ENCODE results near the gene HLA-DQB2.
"Not testable (repeated sequence)": the region's sequence is repeated elsewhere in the genome, so short reads cannot be mapped to it uniquely, and the experiment has no call there.

HLA-DQB2 gene

GRCh38 chr6:32763421-32763820 lies at the start of gene HLA-DQB2:
Gene HLA-DQB2 (minus strand): TSS chr6:32763532. CDS start chr6:32763470, 62 bp downstream.
- DNase-seq (ENCODE audit: low spot score), result no peak

- no peak for DNase-seq (ENCODE audit: low spot score)
These were observed 45.8 kb upstream of the HLA-DQB2 start for GRCh38 chr6:32809171-32809570.

GRCh38 chr6:32807020-32807580 lies 43.8 kb upstream of the HLA-DQB2 start:
- DNase-seq (ENCODE audit: low spot score), result no peak

- DNase-seq (ENCODE audit: low spot score), result not testable (repeated sequence)
These were observed 42.1 kb upstream of the HLA-DQB2 start for GRCh38 chr6:32805404-32805803.

- DNase-seq (ENCODE audit: low spot score), result no peak
These were observed 40.1 kb upstream of the HLA-DQB2 start for GRCh38 chr6:32803416-32803815.

GRCh38 chr6:32799740-32800139 lies 36.4 kb upstream of the HLA-DQB2 start:
- DNase-seq (ENCODE audit: low spot score), result no peak

- DNase-seq (ENCODE audit: low spot score), result no peak
These were observed 35.8 kb upstream of the HLA-DQB2 start for GRCh38 chr6:32799168-32799567.

GRCh38 chr6:32796848-32797776 lies 33.8 kb upstream of the HLA-DQB2 start:
- peak; percentile 60 for DNase-seq (ENCODE audit: low spot score)

GRCh38 chr6:32794510-32794909 lies 31.2 kb upstream of the HLA-DQB2 start:
- no peak for DNase-seq (ENCODE audit: low spot score)

- DNase-seq (ENCODE audit: low spot score), result no peak
These were observed 29.6 kb upstream of the HLA-DQB2 start for GRCh38 chr6:32792901-32793435.

- DNase-seq (ENCODE audit: low spot score), result no peak
These were observed 27.0 kb upstream of the HLA-DQB2 start for GRCh38 chr6:32790306-32790705.

- peak; percentile 51 for DNase-seq (ENCODE audit: low spot score)
These were observed 22.6 kb upstream of the HLA-DQB2 start for GRCh38 chr6:32785781-32786533.

- DNase-seq (ENCODE audit: low spot score), result not testable (repeated sequence)
These were observed 19.6 kb upstream of the HLA-DQB2 start for GRCh38 chr6:32782923-32783322.

- DNase-seq (ENCODE audit: low spot score), result no peak
These were observed 15.7 kb upstream of the HLA-DQB2 start for GRCh38 chr6:32779036-32779435.

GRCh38 chr6:32775071-32775470 lies 11.7 kb upstream of the HLA-DQB2 start:
- DNase-seq (ENCODE audit: low spot score), result no peak

- DNase-seq (ENCODE audit: low spot score), result no peak
These were observed 11.1 kb upstream of the HLA-DQB2 start for GRCh38 chr6:32774426-32774825.

GRCh38 chr6:32772656-32773055 lies 9.3 kb upstream of the HLA-DQB2 start:
- no peak for DNase-seq (ENCODE audit: low spot score)

- no peak for DNase-seq (ENCODE audit: low spot score)
These were observed 716 bp upstream of the HLA-DQB2 start for GRCh38 chr6:32764048-32764447.

- DNase-seq (ENCODE audit: low spot score), result no peak
These were observed 1.8 kb downstream of the HLA-DQB2 start for GRCh38 chr6:32761548-32761947.

GRCh38 chr6:32761072-32761471 lies 2.3 kb downstream of the HLA-DQB2 start:
- DNase-seq (ENCODE audit: low spot score), result no peak

GRCh38 chr6:32759669-32760068 lies 3.7 kb downstream of the HLA-DQB2 start:
- DNase-seq (ENCODE audit: low spot score), result no peak

- DNase-seq (ENCODE audit: low spot score), result peak; percentile 36
These were observed 10.8 kb downstream of the HLA-DQB2 start for GRCh38 chr6:32752580-32752979.

Data from LoVo (cell line).